Stimulated activated memory B cell treated with anti-CD40 and anti-IgM and Interleukin-4, amounts not matched to agents 10 μg/mL and 1 μg/mL and 100 μg/mL, for 72 hours (primary cell): ENCODE data around the gene GJB6.
A peak's percentile ranks its signal among the peaks of the same experiment; 100 is the strongest.
"Not testable (repeated sequence)": the region's sequence is repeated elsewhere in the genome, so short reads cannot be mapped to it uniquely, and the experiment has no call there.

ENCODE experiments used
- ATAC-seq: fragments of 150-1000 bp; cut with Tn5 transposase; 2 replicates; pipeline ENCODE4 v1.10.0; 2021
- H3K27ac Mint-ChIP-seq: one replicate; pipeline ENCODE4 v1.8.0; 2022; ENCODE audit warnings: mild to moderate bottlenecking, mixed read lengths
- H3K27me3 Mint-ChIP-seq: one replicate; pipeline ENCODE4 v1.8.0; 2022; ENCODE audit warnings: mixed read lengths
- H3K36me3 Mint-ChIP-seq: one replicate; pipeline ENCODE4 v1.8.0; 2022; ENCODE audit warnings: mixed read lengths
- H3K4me1 Mint-ChIP-seq: one replicate; pipeline ENCODE4 v1.8.0; 2022; ENCODE audit warnings: mixed read lengths
- H3K4me3 Mint-ChIP-seq: one replicate; pipeline ENCODE4 v1.8.0; 2022; ENCODE audit warnings: mild to moderate bottlenecking, moderate library complexity, mixed read lengths
- H3K9me3 Mint-ChIP-seq: one replicate; pipeline ENCODE4 v1.8.0; 2022; ENCODE audit warnings: mixed read lengths

Gene GJB6

GRCh38 chr13:20231839-20232555 is at the start of gene GJB6:
Gene GJB6 (minus strand): TSS chr13:20232319. CDS start chr13:20223480, 8,839 bp downstream.
- H3K36me3 Mint-ChIP-seq, result no peaks in the 10 kb centered on the region
- H3K4me1 Mint-ChIP-seq, result no peaks in the 10 kb centered on the region
- no peak within 1 kb of the TSS for H3K27ac Mint-ChIP-seq
- peak; percentile 22 for ATAC-seq
- peaks cover 40% of the 10 kb centered on the region for H3K27me3 Mint-ChIP-seq
- peak within 1 kb of the TSS; percentile 18 for H3K4me3 Mint-ChIP-seq
- H3K9me3 Mint-ChIP-seq, result no peaks in the 10 kb centered on the region

- ATAC-seq, H3K36me3 Mint-ChIP-seq, H3K4me3 Mint-ChIP-seq, H3K4me1 Mint-ChIP-seq, H3K9me3 Mint-ChIP-seq, H3K27ac Mint-ChIP-seq: not testable (repeated sequence)
- H3K27me3 Mint-ChIP-seq, result peaks cover 19% of the 10 kb centered on the region
Measured at GRCh38 chr13:20276901-20277300, 44.8 kb upstream of the GJB6 start.

GRCh38 chr13:20274466-20274865 is 42.3 kb upstream of the GJB6 start:
- Mint-ChIP-seq H3K36me3 (no peaks in the 10 kb centered on the region), H3K9me3 (peaks cover 3% of the 10 kb centered on the region), H3K27ac (no peak overlapping the region), H3K4me1 (no peaks in the 10 kb centered on the region), H3K4me3 (no peak overlapping the region), H3K27me3 (peaks cover 19% of the 10 kb centered on the region)
- no peak for ATAC-seq

GRCh38 chr13:20272588-20273171 is 40.6 kb upstream of the GJB6 start:
- Mint-ChIP-seq H3K4me1 (no peaks in the 10 kb centered on the region), H3K27me3 (peaks cover 19% of the 10 kb centered on the region), H3K4me3 (no peak overlapping the region), H3K9me3 (peaks cover 3% of the 10 kb centered on the region), H3K36me3 (no peaks in the 10 kb centered on the region), H3K27ac (no peak overlapping the region)
- ATAC-seq, result no peak

GRCh38 chr13:20272104-20272503 is 40.0 kb upstream of the GJB6 start:
- H3K4me3 Mint-ChIP-seq, result no peak overlapping the region
- peaks cover 19% of the 10 kb centered on the region for H3K27me3 Mint-ChIP-seq
- no peaks in the 10 kb centered on the region for H3K36me3 Mint-ChIP-seq
- no peak overlapping the region for H3K27ac Mint-ChIP-seq
- ATAC-seq, result no peak
- peaks cover 3% of the 10 kb centered on the region for H3K9me3 Mint-ChIP-seq
- no peaks in the 10 kb centered on the region for H3K4me1 Mint-ChIP-seq

- peaks cover 26% of the 10 kb centered on the region for H3K27me3 Mint-ChIP-seq
- no peaks in the 10 kb centered on the region for H3K4me1 Mint-ChIP-seq
- no peak for ATAC-seq
- H3K36me3 Mint-ChIP-seq, result no peaks in the 10 kb centered on the region
- no peak overlapping the region for H3K4me3 Mint-ChIP-seq
- peaks cover 3% of the 10 kb centered on the region for H3K9me3 Mint-ChIP-seq
- H3K27ac Mint-ChIP-seq, result no peak overlapping the region
Measured at GRCh38 chr13:20271441-20271840, 39.3 kb upstream of the GJB6 start.

GRCh38 chr13:20270163-20270865 is 38.2 kb upstream of the GJB6 start:
- Mint-ChIP-seq H3K4me3 (no peak overlapping the region), H3K9me3 (peaks cover 3% of the 10 kb centered on the region), H3K27ac (no peak overlapping the region), H3K36me3 (no peaks in the 10 kb centered on the region), H3K27me3 (peaks cover 37% of the 10 kb centered on the region), H3K4me1 (no peaks in the 10 kb centered on the region)
- no peak for ATAC-seq

- Mint-ChIP-seq H3K9me3 (peaks cover 6% of the 10 kb centered on the region), H3K36me3 (no peaks in the 10 kb centered on the region)
Measured at GRCh38 chr13:20264271-20265018, 32.3 kb upstream of the GJB6 start.

GRCh38 chr13:20263393-20264044 is 31.4 kb upstream of the GJB6 start:
- Mint-ChIP-seq H3K4me3 (no peak overlapping the region), H3K36me3 (no peaks in the 10 kb centered on the region), H3K27me3 (peaks cover 36% of the 10 kb centered on the region), H3K9me3 (peaks cover 6% of the 10 kb centered on the region), H3K27ac (no peak overlapping the region), H3K4me1 (no peaks in the 10 kb centered on the region)
- ATAC-seq, result no peak

More at GRCh38 chr13:20264271-20265018, 32.3 kb upstream of the GJB6 start:
- H3K27ac Mint-ChIP-seq, result no peak overlapping the region
- ATAC-seq, result peak; percentile 70
- H3K4me3 Mint-ChIP-seq, result no peak overlapping the region
- H3K4me1 Mint-ChIP-seq, result no peaks in the 10 kb centered on the region
- H3K27me3 Mint-ChIP-seq, result peaks cover 36% of the 10 kb centered on the region

GRCh38 chr13:20258963-20259288 is 26.8 kb upstream of the GJB6 start:
- Mint-ChIP-seq H3K27me3 (peaks cover 9% of the 10 kb centered on the region), H3K27ac (no peak overlapping the region), H3K36me3 (no peaks in the 10 kb centered on the region), H3K4me1 (no peaks in the 10 kb centered on the region), H3K4me3 (no peak overlapping the region), H3K9me3 (peaks cover 6% of the 10 kb centered on the region)
- ATAC-seq, result no peak

GRCh38 chr13:20258208-20258962 is 26.3 kb upstream of the GJB6 start:
- no peak for ATAC-seq
- Mint-ChIP-seq H3K36me3 (no peaks in the 10 kb centered on the region), H3K27me3 (peaks cover 4% of the 10 kb centered on the region), H3K9me3 (peaks cover 6% of the 10 kb centered on the region), H3K4me3 (no peak overlapping the region), H3K4me1 (no peaks in the 10 kb centered on the region), H3K27ac (no peak overlapping the region)

- ATAC-seq, result no peak
- no peaks in the 10 kb centered on the region for H3K36me3 Mint-ChIP-seq
- H3K9me3 Mint-ChIP-seq, result no peaks in the 10 kb centered on the region
- H3K4me1 Mint-ChIP-seq, result no peaks in the 10 kb centered on the region
- no peak overlapping the region for H3K27ac Mint-ChIP-seq
- no peaks in the 10 kb centered on the region for H3K27me3 Mint-ChIP-seq
- no peak overlapping the region for H3K4me3 Mint-ChIP-seq
Measured at GRCh38 chr13:20254076-20254475, 22.0 kb upstream of the GJB6 start.

- Mint-ChIP-seq H3K4me3 (no peak overlapping the region), H3K4me1 (no peaks in the 10 kb centered on the region), H3K36me3 (no peaks in the 10 kb centered on the region), H3K9me3 (no peaks in the 10 kb centered on the region), H3K27me3 (no peaks in the 10 kb centered on the region), H3K27ac (no peak overlapping the region)
- no peak for ATAC-seq
Measured at GRCh38 chr13:20249913-20250312, 17.8 kb upstream of the GJB6 start.

GRCh38 chr13:20247963-20248362 is 15.8 kb upstream of the GJB6 start:
- ATAC-seq, result no peak
- Mint-ChIP-seq H3K27me3 (peaks cover 5% of the 10 kb centered on the region), H3K27ac (no peak overlapping the region), H3K4me3 (no peak overlapping the region), H3K36me3 (no peaks in the 10 kb centered on the region), H3K4me1 (no peaks in the 10 kb centered on the region), H3K9me3 (peaks cover 2% of the 10 kb centered on the region)
